Endothelial cell of umbilical vein (primary cell): ENCODE measurements around the gene PLRG1. TPM values are rescaled to one million over a fixed set of nuclear protein-coding genes. Genes with fewer than 3 reads are reported as not detected.

Source experiments
- BruUV-seq: library from RNA; stranded (reverse); fragments of 400-500 nt; replicated peaks from 2 replicates; lab custom pipeline; 2021; lab: Mats Ljungman, UMichigan
- CTCF ChIA-PET: fragments of 300-600, 350-600 bp; sonication (Branson Sonifier 250); formaldehyde crosslinking; loops from one replicate; lab custom pipeline; 2021; ENCODE audit warnings: antibody characterized with exemption, inconsistent platforms; lab: Charles Lee
- POLR2A ChIA-PET: fragments of 300-600, 350-600 bp; sonication (Branson Sonifier 250); formaldehyde crosslinking; loops from one replicate; lab custom pipeline; 2021; ENCODE audit warnings: antibody characterized with exemption, inconsistent platforms; lab: Charles Lee
- DNase-seq: peaks from one replicate; pipeline ENCODE4 v3.0.0-alpha.2; 2011; ENCODE audit warnings: low read depth, low spot score
- FAIRE-seq: peaks from 2 replicates; lab custom pipeline; 2011; peaks lifted over from hg19 to GRCh38; lab: Jason Lieb, UNC
- H2AFZ ChIP-seq: 2 replicates; pipeline ENCODE4 v1.6.0; 2012; ENCODE audit warnings: low read depth, low read length, control low read depth, inconsistent platforms
- H3K27ac ChIP-seq: 2 replicates; pipeline ENCODE4 v1.5.1; 2011; ENCODE audit warnings: low read depth, mild to moderate bottlenecking, control low read depth, low read length, moderate library complexity; ENCODE audit not compliant: insufficient read depth
- H3K27me3 ChIP-seq, 2 experiments: 2 replicates each; pipeline versions ENCODE4 v1.6.0 to v1.6.1; 2011; ENCODE audit warnings: low read length in 2 of 2, mixed read lengths in 1 of 2; ENCODE audit not compliant: control insufficient read depth in 2 of 2, insufficient read depth in 2 of 2
- H3K36me3 ChIP-seq, 2 experiments: 2 replicates in 1 of 2; 3 replicates in 1 of 2; pipeline ENCODE4 v1.5.1; 2011; ENCODE audit warnings: low read length in 2 of 2, mild to moderate bottlenecking in 1 of 2, moderate library complexity in 1 of 2; ENCODE audit not compliant: control insufficient read depth in 2 of 2, insufficient read depth in 2 of 2; ENCODE audit errors: extremely low read depth in 1 of 2
- H3K4me1 ChIP-seq: 3 replicates; pipeline ENCODE4 v1.5.1; 2011; ENCODE audit warnings: mild to moderate bottlenecking, low read length; ENCODE audit not compliant: control insufficient read depth, insufficient read depth; ENCODE audit errors: extremely low read depth
- H3K4me2 ChIP-seq: 2 replicates; pipeline ENCODE4 v1.6.1; 2011; ENCODE audit warnings: low read length, control low read depth, mixed read lengths; ENCODE audit not compliant: insufficient read depth
- H3K4me3 ChIP-seq, 3 experiments: fragments of 200-600 bp in 1 of 3; sonication (generic), shearing (Covaris generic) in 1 of 3; replicated peaks in 1 of 3; 2 replicates each; pipeline ENCODE4 v1.5.1; 2011 to 2016; ENCODE audit warnings: control low read depth in 3 of 3, low read length in 3 of 3, mild to moderate bottlenecking in 2 of 3, inconsistent platforms in 1 of 3, low read depth in 1 of 3, moderate library complexity in 1 of 3; ENCODE audit not compliant: insufficient read depth in 1 of 3
- H3K79me2 ChIP-seq: 2 replicates; pipeline ENCODE4 v1.6.0; 2012; ENCODE audit warnings: low read length, inconsistent platforms; ENCODE audit not compliant: control insufficient read depth, insufficient read depth
- H3K9ac ChIP-seq: replicated peaks from 2 replicates; pipeline ENCODE3; 2011; ENCODE audit warnings: low read length, control low read depth; ENCODE audit not compliant: insufficient read depth; ENCODE audit errors: extremely low read depth
- H3K9me1 ChIP-seq: replicated peaks from 3 replicates; pipeline ENCODE4 v1.6.0; 2011; ENCODE audit warnings: mild to moderate bottlenecking, low read length; ENCODE audit not compliant: control insufficient read depth, insufficient read depth; ENCODE audit errors: extremely low read depth
- H3K9me3 ChIP-seq: replicated peaks from 2 replicates; pipeline ENCODE4 v1.5.1; 2012; ENCODE audit warnings: low read length, inconsistent platforms; ENCODE audit not compliant: control insufficient read depth, insufficient read depth
- H4K20me1 ChIP-seq: replicated peaks from 2 replicates; pipeline ENCODE3; 2011; ENCODE audit warnings: mild to moderate bottlenecking, low read length; ENCODE audit not compliant: control insufficient read depth, insufficient read depth; ENCODE audit errors: extremely low read depth
- CTCF ChIP-seq, 2 donors: IDR thresholded peaks; 1 replicate in 1 of 2; 2 replicates in 1 of 2; pipeline ENCODE4 v1.5.1; 2011; ENCODE audit warnings: low read length in 2 of 2, mild to moderate bottlenecking in 2 of 2, moderate library complexity in 2 of 2, control low read depth in 1 of 2, inconsistent platforms in 1 of 2, low read depth in 1 of 2; ENCODE audit not compliant: insufficient read depth in 1 of 2; ENCODE audit errors: extremely low read depth in 1 of 2
- EZH2 ChIP-seq: IDR thresholded peaks from 2 replicates; pipeline ENCODE4 v1.6.1; 2012; ENCODE audit warnings: borderline replicate concordance, low read depth, mild to moderate bottlenecking, moderate library complexity, low read length, inconsistent platforms; ENCODE audit not compliant: severe bottlenecking
- FOS ChIP-seq: IDR thresholded peaks from 2 replicates; pipeline ENCODE4 v1.6.1; 2011; ENCODE audit warnings: mild to moderate bottlenecking, low read length, moderate library complexity, borderline replicate concordance; ENCODE audit not compliant: insufficient read depth
- GATA2 ChIP-seq: IDR thresholded peaks from 2 replicates; pipeline ENCODE4 v1.7.0; 2011; ENCODE audit warnings: low read depth, mild to moderate bottlenecking, moderate library complexity, mixed read lengths, low read length; ENCODE audit not compliant: insufficient read length, insufficient read depth
- JUN ChIP-seq: IDR thresholded peaks from 2 replicates; pipeline ENCODE4 v1.6.1; 2011; ENCODE audit warnings: borderline replicate concordance, low read depth; ENCODE audit not compliant: insufficient read length, insufficient read depth
- MAX ChIP-seq: IDR thresholded peaks from 2 replicates; pipeline ENCODE4 v1.6.1; 2011; ENCODE audit not compliant: insufficient read depth, insufficient read length
- MYC ChIP-seq: IDR thresholded peaks from one replicate; pipeline ENCODE4 v1.6.1; 2011; ENCODE audit warnings: mild to moderate bottlenecking, low read depth, low read length
- POLR2A ChIP-seq: IDR thresholded peaks from 2 replicates; pipeline ENCODE4 v1.6.1; 2012; ENCODE audit warnings: low read depth, mild to moderate bottlenecking, control low read depth, low read length
- POLR2AphosphoS5 ChIP-seq: IDR thresholded peaks from 2 replicates; pipeline ENCODE4 v1.6.1; 2012; ENCODE audit warnings: low read depth, mild to moderate bottlenecking, control low read depth, low read length, moderate library complexity; ENCODE audit not compliant: insufficient read depth
- dilution Hi-C: fragments of 300-500 bp; cut with MboI; formaldehyde crosslinking; loops from one replicate; pipeline ENCODE4 v1.15.0; 2019; ENCODE audit warnings: low sequenced_read_pairs; ENCODE audit not compliant: extremely low pct_ligation_motif_present
- intact Hi-C: fragments of 100-400 bp; cut with micrococcal nuclease; formaldehyde crosslinking; loops from one replicate; pipeline ENCODE4 v1.10.0; 2022
- polyA plus RNA-seq, 4 experiments: library from polyadenylated mRNA; depleted of rRNA in 3 of 4; stranded (reverse) in 3 of 4; unstranded in 1 of 4; fragments of >200 nt; gene quantifications; 2 replicates each; pipeline versions ENCODE4 v1.2.1 to v1.2.3, GENCODE V29; 2011 to 2012; ENCODE audit warnings: missing spikeins in 1 of 4
- total RNA-seq: library from RNA; stranded (reverse); gene quantifications from 2 replicates; pipeline ENCODE4 v1.2.3, GENCODE V29; 2021

PLRG1 gene
- total and polyA plus RNA-seq, 2 donors (not counting 3 experiments of a cell fraction or from before 2014, with no cell fraction given): 50.9 to 91.9 TPM

- FAIRE-seq (no peak), DNase-seq (no peak)
- H3K9me1 ChIP-seq: no peaks in the 10 kb centered on the region
- no peaks in the 10 kb centered on the region for H3K79me2 ChIP-seq
- no peak overlapping the region for H3K27ac ChIP-seq
- no peak overlapping the region for H3K4me2 ChIP-seq
- H2AFZ ChIP-seq: no peak overlapping the region
- H3K4me1 ChIP-seq: no peaks in the 10 kb centered on the region
- intact Hi-C loops: no loop called here
- no peaks in the 10 kb centered on the region for H3K36me3 ChIP-seq
- TF ChIP-seq POLR2A: no peak
- TF ChIP-seq GATA2: no peak
- no peak for TF ChIP-seq EZH2
- no peak for TF ChIP-seq JUN
- no peaks in the 10 kb centered on the region for H4K20me1 ChIP-seq
- dilution Hi-C loops: no loop called here
- no peak overlapping the region for H3K9ac ChIP-seq
- H3K27me3 ChIP-seq: no peaks in the 10 kb centered on the region
- POLR2A ChIA-PET: no interaction called here
- no peak overlapping the region for H3K4me3 ChIP-seq
- BruUV-seq: no TSS peak
- CTCF ChIA-PET: interaction anchor here (1.6 kb wide), 1 partner anchor 12 kb away, joined by 9 read pairs; no protein-coding TSS in a partner anchor
- H3K9me3 ChIP-seq: no peaks in the 10 kb centered on the region
Measured at GRCh38 chr4:154519214-154519613, 31.0 kb downstream of the PLRG1 start.

- H3K36me3 ChIP-seq: no peaks in the 10 kb centered on the region
- no peaks in the 10 kb centered on the region for H4K20me1 ChIP-seq
- no peak overlapping the region for H3K27ac ChIP-seq
- ChIA-PET POLR2A (no interaction called here), CTCF (interaction anchor here (1.2 to 2.7 kb wide), 4 partner anchors 11 to 41 kb away, joined by 3 to 10 read pairs (median 3); no protein-coding TSS in a partner anchor)
- TF ChIP-seq MAX (no peak), EZH2 (no peak), JUN (no peak), GATA2 (no peak), MYC (no peak), POLR2AphosphoS5 (no peak), FOS (no peak), CTCF (IDR thresholded peaks at IDR 0.05; ENCODE audit: extremely low read depth in 1 of 2, insufficient read depth in 1 of 2, low read depth in 1 of 2, low read length in 2 of 2) (no peak), POLR2A (no peak)
- H3K79me2 ChIP-seq: no peaks in the 10 kb centered on the region
- H3K4me3 ChIP-seq: no peak overlapping the region
- H3K27me3 ChIP-seq: no peaks in the 10 kb centered on the region
- no TSS peak for BruUV-seq
- H3K9ac ChIP-seq: no peak overlapping the region
- no peaks in the 10 kb centered on the region for H3K9me3 ChIP-seq
- H3K9me1 ChIP-seq: no peaks in the 10 kb centered on the region
- no peaks in the 10 kb centered on the region for H3K4me1 ChIP-seq
- H3K4me2 ChIP-seq: no peak overlapping the region
- FAIRE-seq (no peak), DNase-seq (no peak)
- dilution Hi-C loops: no loop called here
- no peak overlapping the region for H2AFZ ChIP-seq
- intact Hi-C loops: no loop called here
Measured at GRCh38 chr4:154517591-154517990, 32.6 kb downstream of the PLRG1 start.
